MCF 10A (cell line): ENCODE data around the gene ACAP2. TPM values are rescaled to one million over a fixed set of nuclear protein-coding genes. Genes with fewer than 3 reads are reported as not detected.
"Not testable (repeated sequence)": the region's sequence is repeated elsewhere in the genome, so short reads cannot be mapped to it uniquely, and the experiment has no call there.

Experiments
- BruUV-seq: library from RNA; stranded (reverse); fragments of 400-500 nt; replicated peaks from 2 replicates; lab custom pipeline; 2021; lab: Mats Ljungman, UMichigan
- CTCF ChIA-PET: fragments of 300-600 bp; sonication (Branson Sonifier 250); formaldehyde crosslinking; extraction: SDS; loops from one replicate; lab custom pipeline; 2021; ENCODE audit warnings: antibody characterized with exemption, inconsistent platforms; lab: Yijun Ruan, JAX
- POLR2A ChIA-PET: fragments of 300-600, 350-650 bp; sonication (Branson Sonifier 250); formaldehyde crosslinking; extraction: SDS; loops from one replicate; lab custom pipeline; 2020; ENCODE audit warnings: antibody characterized with exemption, inconsistent platforms; lab: Yijun Ruan, JAX
- DNase-seq: peaks from one replicate; pipeline ENCODE4 v3.0.0-alpha.2; 2018; ENCODE audit not compliant: unreplicated experiment
- H3K27ac Mint-ChIP-seq: one replicate; pipeline ENCODE4 v1.8.0; 2022; ENCODE audit warnings: mild to moderate bottlenecking, low read depth, mixed read lengths; ENCODE audit not compliant: unreplicated experiment
- H3K27me3 Mint-ChIP-seq: one replicate; pipeline ENCODE4 v1.8.0; 2022; ENCODE audit warnings: mixed read lengths; ENCODE audit not compliant: insufficient read depth, unreplicated experiment
- H3K36me3 Mint-ChIP-seq: one replicate; pipeline ENCODE4 v1.8.0; 2022; ENCODE audit warnings: mild to moderate bottlenecking, moderate library complexity, mixed read lengths; ENCODE audit not compliant: insufficient read depth, unreplicated experiment
- H3K4me1 Mint-ChIP-seq: one replicate; pipeline ENCODE4 v1.8.0; 2022; ENCODE audit warnings: mixed read lengths; ENCODE audit not compliant: insufficient read depth, unreplicated experiment
- H3K4me3 Mint-ChIP-seq: one replicate; pipeline ENCODE4 v1.8.0; 2022; ENCODE audit warnings: mild to moderate bottlenecking, moderate library complexity, mixed read lengths; ENCODE audit not compliant: unreplicated experiment
- H3K9me3 Mint-ChIP-seq: one replicate; pipeline ENCODE4 v1.8.0; 2022; ENCODE audit warnings: mixed read lengths; ENCODE audit not compliant: unreplicated experiment
- CTCF ChIP-seq: fragments of 200-600 bp; IDR thresholded peaks from one replicate; pipeline ENCODE4 v1.8.0; 2022; ENCODE audit warnings: antibody characterized with exemption, mild to moderate bottlenecking; ENCODE audit not compliant: unreplicated experiment
- intact Hi-C: fragments of 100-400 bp; cut with micrococcal nuclease; formaldehyde crosslinking; loops from 2 replicates; pipeline ENCODE4 v1.14.1; 2022
- total RNA-seq: library from RNA; stranded (reverse); gene quantifications from 2 replicates; pipeline ENCODE4 v1.2.3, GENCODE V29; 2022

Gene ACAP2
- total RNA-seq, 1 experiment from 2014 or later, result 53.2 TPM

- intact Hi-C loops, result no loop called here
- Mint-ChIP-seq H3K27me3 (no peaks in the 10 kb centered on the region), H3K4me1 (no peaks in the 10 kb centered on the region), H3K9me3 (peaks cover 18% of the 10 kb centered on the region), H3K4me3 (no peak overlapping the region), H3K27ac (no peak overlapping the region), H3K36me3 (no peaks in the 10 kb centered on the region)
- TF ChIP-seq CTCF, result no peak
- CTCF ChIA-PET, result no interaction called here
- no TSS peak for BruUV-seq
- no peak for DNase-seq
- POLR2A ChIA-PET, result no interaction called here
Observed at GRCh38 chr3:195468391-195468776, 25.6 kb upstream of the ACAP2 start.

- Mint-ChIP-seq H3K4me3 (no peak overlapping the region), H3K27me3 (no peaks in the 10 kb centered on the region), H3K27ac (no peak overlapping the region), H3K9me3 (peaks cover 18% of the 10 kb centered on the region), H3K4me1 (no peaks in the 10 kb centered on the region), H3K36me3 (no peaks in the 10 kb centered on the region)
- CTCF ChIA-PET, result no interaction called here
- POLR2A ChIA-PET, result interaction anchor here (0.9 kb wide), 1 partner anchor 9 kb away, joined by 3 read pairs; no protein-coding TSS in a partner anchor
- DNase-seq, result no peak
- no peak for TF ChIP-seq CTCF
- intact Hi-C loops, result no loop called here
- no TSS peak for BruUV-seq
Observed at GRCh38 chr3:195467641-195468390, 25.0 kb upstream of the ACAP2 start.

GRCh38 chr3:195466251-195466650 lies 23.4 kb upstream of the ACAP2 start:
- intact Hi-C loops, result no loop called here
- POLR2A ChIA-PET, result no interaction called here

GRCh38 chr3:195462922-195463321 lies 20.1 kb upstream of the ACAP2 start:
- DNase-seq, intact Hi-C loops, H3K27ac Mint-ChIP-seq, H3K4me3 Mint-ChIP-seq, BruUV-seq, H3K4me1 Mint-ChIP-seq, POLR2A ChIA-PET, H3K36me3 Mint-ChIP-seq, H3K9me3 Mint-ChIP-seq, H3K27me3 Mint-ChIP-seq: not testable (repeated sequence)
- CTCF ChIA-PET, result interaction anchor here (0.5 to 0.7 kb wide), 2 partner anchors 142 to 190 kb away, joined by 3 read pairs; no protein-coding TSS in a partner anchor

More at GRCh38 chr3:195466251-195466650, 23.4 kb upstream of the ACAP2 start:
- H3K36me3 Mint-ChIP-seq, result no peaks in the 10 kb centered on the region
- TF ChIP-seq CTCF, result no peak
- H3K27me3 Mint-ChIP-seq, result no peaks in the 10 kb centered on the region
- BruUV-seq, result no TSS peak
- no peak overlapping the region for H3K4me3 Mint-ChIP-seq
- H3K27ac Mint-ChIP-seq, result no peak overlapping the region
- CTCF ChIA-PET, result no interaction called here
- H3K4me1 Mint-ChIP-seq, result no peaks in the 10 kb centered on the region
- no peak for DNase-seq
- peaks cover 18% of the 10 kb centered on the region for H3K9me3 Mint-ChIP-seq
